ENCODE data around the gene NMU. TPM values are rescaled to one million over a fixed set of nuclear protein-coding genes. Genes with fewer than 3 reads are reported as not detected.
"Not testable (repeated sequence)": the region's sequence is repeated elsewhere in the genome, so short reads cannot be mapped to it uniquely, and the experiment has no call there.

Gene NMU
- polyA plus RNA-seq, 12 donors = 0.60 to 1.9 (median 1.4) TPM; not detected in 2

- no peak for DNase-seq
Measured at GRCh38 chr4:55561889-55562288, 74.2 kb downstream of the NMU start.

- no peak for DNase-seq
Measured at GRCh38 chr4:55560096-55560495, 76.0 kb downstream of the NMU start.

GRCh38 chr4:55554453-55555030 is 81.6 kb downstream of the NMU start:
- no peak for DNase-seq

DNA sequence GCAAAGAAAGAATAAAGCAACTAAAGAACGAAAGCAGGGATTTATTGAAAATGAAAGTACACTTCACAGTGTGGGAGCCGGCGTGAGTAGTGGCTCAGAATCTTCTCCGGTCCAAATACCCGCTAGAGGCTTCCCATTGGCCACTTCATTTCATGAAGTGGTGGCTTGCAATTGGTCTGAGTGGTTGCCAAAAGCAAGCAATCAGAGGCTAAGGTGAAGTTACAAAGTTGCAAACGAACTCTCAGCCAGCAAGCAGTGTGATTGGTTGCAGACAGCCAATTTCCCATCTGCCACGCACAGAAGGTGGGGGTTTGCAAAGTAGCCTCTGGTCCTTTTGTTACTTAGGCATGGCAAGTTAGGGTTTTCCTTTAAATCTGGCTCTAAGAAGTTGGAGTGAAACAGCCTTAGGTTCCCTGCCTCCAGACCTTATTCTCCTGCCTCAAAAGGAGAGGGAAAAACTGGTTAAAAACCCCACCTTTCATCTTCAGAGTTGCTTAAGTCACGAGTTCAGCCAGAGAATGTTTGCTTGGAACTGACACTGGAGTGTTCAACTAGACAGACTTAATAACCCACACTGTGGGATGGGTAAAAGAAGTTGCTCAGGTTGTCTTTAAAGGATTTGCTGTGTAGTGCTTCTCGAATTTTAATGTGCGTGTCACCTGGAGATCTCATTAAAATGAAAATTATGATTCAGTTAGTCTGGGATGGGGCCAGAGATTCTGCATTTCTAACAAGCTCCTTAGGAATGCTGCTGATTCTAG is 82.5 kb downstream of the NMU start:
- DNase-seq = no peak

- not testable (repeated sequence) for DNase-seq
Measured at GRCh38 chr4:55551964-55552363, 84.1 kb downstream of the NMU start.

GRCh38 chr4:55549888-55550287 is 86.2 kb downstream of the NMU start:
- DNase-seq = no peak

DNA sequence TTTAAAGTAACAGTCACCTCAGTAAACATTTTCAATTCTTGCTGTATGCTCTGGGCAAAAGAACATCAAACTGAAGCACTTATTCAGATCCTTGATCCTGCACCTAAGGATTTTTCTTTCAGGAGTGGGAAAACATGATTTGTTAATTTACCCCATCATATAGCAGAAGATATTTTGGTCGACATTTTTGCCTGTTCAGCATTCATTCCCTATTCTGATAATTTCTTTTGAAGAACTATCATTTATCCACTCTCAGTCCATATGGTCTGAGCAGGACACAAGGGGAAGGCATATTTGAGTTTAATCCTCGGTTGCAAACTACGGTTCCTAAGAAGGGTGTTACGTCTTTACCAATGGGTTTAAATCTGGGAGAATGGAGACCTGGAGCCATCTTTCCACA is 88.2 kb downstream of the NMU start:
- no peak for DNase-seq

- DNase-seq = peak; percentile 70
Measured at GRCh38 chr4:55547466-55547770, 88.7 kb downstream of the NMU start.

DNA sequence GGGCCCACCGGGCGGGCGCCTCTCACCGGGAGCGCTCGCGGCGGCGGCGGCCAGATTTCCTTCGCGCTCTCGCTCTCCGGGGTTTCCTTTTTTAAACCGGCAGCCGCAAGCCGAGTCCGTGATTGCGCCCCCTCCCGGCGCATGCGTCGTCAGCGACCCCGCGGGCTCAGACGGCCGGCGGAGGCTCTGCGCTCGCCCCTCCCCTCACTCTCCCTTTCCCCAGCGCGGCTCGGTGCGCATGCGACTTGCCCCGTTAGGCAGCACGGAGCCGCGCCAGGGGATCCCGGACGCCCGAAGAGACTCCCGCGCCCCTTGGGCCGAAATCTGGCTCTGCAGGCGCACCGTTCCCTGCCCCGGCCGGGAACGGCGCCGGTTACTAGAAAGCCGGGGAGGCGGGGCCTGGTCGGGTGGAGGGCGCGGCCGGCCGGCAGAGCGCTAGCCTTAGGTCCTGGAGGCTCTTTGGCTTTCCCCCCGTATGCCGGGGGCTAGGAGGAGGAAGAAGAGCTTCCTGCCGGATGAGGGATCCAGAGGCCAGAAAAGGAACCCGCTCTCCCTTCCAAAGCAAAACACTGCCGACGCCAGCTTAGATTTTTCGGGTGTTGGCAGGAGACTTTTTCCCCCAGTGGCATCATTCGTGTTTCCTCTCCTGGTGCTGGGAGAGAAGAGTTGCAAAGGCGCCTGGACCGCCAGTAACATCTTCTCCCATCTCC is 89.2 kb downstream of the NMU start, which contains the start of gene CLOCK:
Gene CLOCK, minus strand, starts transcription at position 154 of the 710 bp plus-strand sequence. CDS start 64,124 bp downstream, outside the sequence.
- DNase-seq = peak; percentile 90

DNA sequence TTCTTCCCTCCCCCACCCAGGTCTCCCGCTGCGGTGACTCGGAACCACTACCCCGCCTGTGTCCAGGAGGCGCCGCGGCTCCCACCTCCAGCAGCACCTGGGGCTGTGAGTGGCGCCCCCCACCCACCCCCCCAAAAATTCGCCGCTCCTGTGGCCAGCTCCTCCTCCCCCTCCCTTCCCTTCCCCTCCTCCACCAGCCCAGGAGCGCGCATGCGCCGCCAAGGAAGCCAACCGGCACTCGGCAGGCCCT is 89.7 kb downstream of the NMU start:
- no peak for DNase-seq

GRCh38 chr4:55545641-55546505 is 90.2 kb downstream of the NMU start:
- peak; percentile 77 for DNase-seq

Other genes with a start within 250 kb of the NMU start
- gene TMEM165, start 240.3 kb downstream of the NMU start, polyA plus RNA-seq (ENCODE audit: insufficient read length in 12 of 12) = 10 to 100 TPM in 11 of 12 donors, not detected in 1; 32.3 to 67.5 (median 51.2) TPM
- 10 to 100 TPM; 13.8 to 39.9 (median 18.1) TPM for gene CLOCK, start 89.4 kb downstream of the NMU start, polyA plus RNA-seq (ENCODE audit: insufficient read length in 12 of 12)
- gene PDCL2, start 44.1 kb downstream of the NMU start, polyA plus RNA-seq (ENCODE audit: insufficient read length in 12 of 12) = not detected
- gene EXOC1L, start 183.5 kb upstream of the NMU start, polyA plus RNA-seq (ENCODE audit: insufficient read length in 12 of 12) = not detected
- gene EXOC1, start 217.3 kb upstream of the NMU start, polyA plus RNA-seq (ENCODE audit: insufficient read length in 12 of 12) = 10 to 100 TPM in 11 of 12 donors, not detected in 1; 20.2 to 36.8 (median 28.8) TPM

All from muscle of arm (tissue), 12 donors.